NCI-H2107 treated with DMSO at 0.1 percent for 48 hours (cell line): ENCODE data around the gene SLC7A5.
"Not testable (repeated sequence)": the region's sequence is repeated elsewhere in the genome, so short reads cannot be mapped to it uniquely, and the experiment has no call there.

ENCODE experiments used
- DNase-seq: peaks from one replicate; lab custom pipeline; 2025; ENCODE audit not compliant: unreplicated experiment; lab: John Stamatoyannopoulos, UW

The SLC7A5 gene

DNA sequence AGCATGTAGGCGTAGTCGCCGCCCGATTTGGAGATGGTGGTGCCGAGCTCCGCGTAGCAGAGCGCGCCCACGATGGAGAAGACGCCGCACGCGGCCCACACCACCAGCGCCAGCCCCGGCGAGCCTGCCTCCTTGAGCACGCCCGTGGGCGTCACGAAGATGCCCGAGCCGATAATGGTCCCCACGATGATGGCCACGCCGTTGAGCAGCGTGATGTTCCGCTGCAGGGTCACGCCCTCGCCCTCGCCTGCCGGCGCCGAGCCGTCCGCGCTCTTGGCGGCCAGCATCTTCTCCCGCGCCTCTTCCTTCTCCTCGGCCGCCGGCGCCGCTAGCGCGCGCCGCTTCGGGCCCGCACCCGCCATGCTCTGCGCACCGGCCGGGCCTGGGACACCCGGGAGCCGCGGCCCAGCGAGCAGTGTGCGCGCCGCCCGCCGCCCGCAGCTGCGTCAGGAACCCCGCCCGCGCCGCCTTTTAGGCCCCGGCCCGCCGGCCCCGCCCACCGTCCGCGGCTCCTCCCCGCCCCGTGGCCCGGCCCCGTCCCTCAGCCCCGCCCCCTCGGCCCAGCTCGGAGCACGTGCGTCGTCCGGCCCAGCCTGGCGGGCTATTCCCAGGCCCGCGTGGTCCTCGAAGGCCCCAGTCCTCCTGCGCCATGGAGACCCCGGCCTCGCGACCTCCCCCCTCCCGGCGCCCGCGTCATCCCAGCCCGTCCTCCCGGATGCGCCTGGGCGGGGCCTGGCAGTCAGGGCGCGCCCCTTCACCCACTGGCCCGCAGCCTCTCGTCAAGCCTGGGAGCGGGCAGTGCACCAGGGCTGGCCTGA, at the start of gene SLC7A5:
Gene SLC7A5 (minus strand): TSS at position 447 of the 818 bp plus-strand sequence. CDS start 85 bp downstream, at position 362.
- not testable (repeated sequence) for DNase-seq

DNA sequence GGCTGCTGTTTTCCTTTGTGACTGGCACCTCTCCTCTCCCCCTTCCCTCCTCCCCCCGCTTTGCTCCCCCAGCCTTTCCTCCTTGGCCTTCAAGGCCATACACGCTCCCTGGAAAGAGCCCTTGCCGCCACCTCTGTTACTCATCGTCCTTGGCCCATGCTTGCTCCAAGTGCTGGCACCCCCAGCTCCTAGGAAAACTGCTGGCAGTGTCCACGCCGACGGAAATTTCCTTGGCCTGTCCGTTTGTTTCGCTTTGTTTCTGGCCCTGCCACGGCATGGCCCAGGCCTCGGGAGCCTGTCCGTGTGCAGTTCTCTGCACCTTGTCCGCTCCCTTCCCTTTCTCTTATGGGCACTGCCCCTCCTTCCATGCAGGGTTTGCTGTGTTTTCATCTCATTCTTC, 49.0 kb upstream of the SLC7A5 start:
- no peak for DNase-seq

DNA sequence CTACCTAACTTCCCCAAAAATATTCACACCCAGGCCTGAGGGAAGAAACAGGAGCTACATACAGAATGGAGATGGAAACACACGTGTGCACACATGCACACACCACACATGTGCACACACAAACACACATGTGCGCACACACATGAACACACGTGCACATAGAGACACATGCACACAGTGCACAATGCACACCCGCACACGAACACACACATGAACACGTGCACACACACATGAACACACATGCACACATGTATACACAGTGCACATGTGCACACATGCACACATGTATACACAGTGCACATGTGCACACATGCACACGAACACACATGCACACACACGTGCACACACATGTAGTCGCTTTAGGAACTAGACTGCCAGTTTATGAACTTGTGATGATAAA, 48.2 kb upstream of the SLC7A5 start:
- DNase-seq, result no peak

DNA sequence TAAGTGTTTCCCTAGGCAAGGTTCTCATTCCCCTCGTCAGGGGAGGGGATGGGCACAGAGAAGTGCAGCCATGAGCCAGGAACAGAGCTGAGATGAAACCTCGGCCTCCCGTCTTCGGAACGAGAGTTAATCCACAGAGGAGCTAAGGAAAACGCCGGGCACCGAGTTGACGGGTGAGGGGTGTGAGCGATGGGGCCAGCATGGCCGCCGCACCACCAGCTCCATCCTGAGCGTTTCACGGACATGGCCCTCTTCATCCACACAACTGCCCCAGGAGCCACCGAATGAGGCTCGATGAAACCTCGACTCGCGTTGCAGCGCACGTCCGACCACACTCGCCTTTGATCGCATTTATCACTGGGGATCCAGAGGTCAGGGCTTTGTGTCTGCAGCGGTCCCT, 45.5 kb upstream of the SLC7A5 start:
- DNase-seq, result no peak

DNA sequence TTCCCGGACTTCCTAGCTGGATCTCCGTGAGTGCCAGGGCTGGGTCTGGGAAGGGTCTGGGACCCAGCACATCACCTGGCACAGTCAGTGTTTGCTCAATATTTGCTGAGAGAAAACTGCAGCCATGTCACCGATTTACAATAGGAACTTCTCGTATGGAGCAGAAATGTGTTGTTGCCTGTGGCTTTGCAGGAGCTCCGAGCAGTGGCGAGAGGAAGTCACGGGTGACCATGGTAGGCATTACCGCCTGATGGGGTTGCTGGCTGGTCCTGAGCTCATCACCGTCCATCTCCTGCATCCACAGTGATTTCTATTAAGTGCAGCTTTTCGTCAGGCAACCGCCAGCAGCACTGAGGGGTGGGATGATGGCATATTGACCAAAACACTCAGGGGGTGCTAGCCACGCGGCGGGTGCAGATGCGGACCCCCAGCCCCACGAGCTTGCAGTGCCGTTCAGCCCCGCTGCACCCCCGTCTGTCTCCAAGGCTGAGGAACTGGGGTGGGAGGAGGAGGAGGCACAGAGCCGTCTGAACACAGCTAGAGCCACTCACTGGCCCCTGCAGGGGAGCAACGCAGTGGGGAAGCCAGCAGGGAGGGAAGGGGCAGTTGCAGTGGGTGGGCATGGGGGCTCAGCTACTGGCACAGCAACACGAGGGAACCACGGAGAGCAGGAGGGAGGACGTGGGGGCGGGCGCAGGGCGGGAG, 44.9 kb upstream of the SLC7A5 start:
- not testable (repeated sequence) for DNase-seq

DNA sequence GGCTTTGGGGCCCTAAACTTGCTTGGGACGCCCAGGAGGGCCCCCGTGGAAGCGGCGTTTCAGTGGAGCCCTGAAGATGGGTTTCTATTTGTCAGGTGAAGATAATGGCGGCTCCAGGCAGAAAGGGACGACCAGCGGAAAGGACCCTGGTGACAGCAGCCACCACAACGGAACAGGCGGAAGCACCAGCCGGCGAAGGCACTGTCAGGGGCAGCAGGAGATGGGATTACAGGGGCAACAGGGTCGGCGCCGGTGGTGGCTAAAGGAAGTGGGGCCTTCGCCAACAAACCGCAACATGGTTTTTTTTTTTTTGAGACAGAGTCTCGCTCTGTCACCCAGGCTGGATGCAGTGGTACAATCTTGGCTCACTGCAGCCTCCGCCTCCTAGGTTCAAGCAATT, 43.4 kb upstream of the SLC7A5 start:
- not testable (repeated sequence) for DNase-seq

DNA sequence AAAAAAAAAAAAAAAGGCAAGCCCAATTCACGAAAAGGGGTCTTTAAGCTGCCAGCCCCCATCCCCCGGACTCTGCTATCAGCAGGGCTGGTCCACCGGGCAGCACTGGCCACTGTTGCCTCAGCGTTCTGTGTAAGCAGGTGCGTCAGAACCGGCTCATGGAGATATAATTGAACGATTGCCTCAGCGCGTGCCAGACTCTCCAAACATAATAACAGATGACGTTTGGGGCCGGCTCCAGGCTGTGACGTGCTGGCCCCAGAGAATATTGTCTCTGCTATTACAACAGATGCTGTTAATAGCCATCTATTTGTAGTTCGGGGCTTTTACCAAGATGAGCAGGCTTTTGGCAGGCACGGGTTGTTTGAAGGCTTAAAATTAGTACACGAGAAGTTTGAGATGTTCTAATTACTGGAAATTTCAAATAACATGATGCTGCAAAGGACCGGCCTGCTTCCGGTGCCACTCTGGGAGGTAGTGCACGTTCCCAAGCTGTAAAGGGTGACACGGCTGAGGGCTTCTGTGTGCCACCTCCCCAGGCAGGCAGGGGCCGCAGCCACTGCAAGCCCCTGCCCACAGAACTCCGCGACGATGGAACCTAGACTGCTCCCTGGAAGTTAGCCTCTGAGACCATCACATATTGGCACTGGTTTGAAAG, 41.9 kb upstream of the SLC7A5 start:
- peak; percentile 68 for DNase-seq

DNA sequence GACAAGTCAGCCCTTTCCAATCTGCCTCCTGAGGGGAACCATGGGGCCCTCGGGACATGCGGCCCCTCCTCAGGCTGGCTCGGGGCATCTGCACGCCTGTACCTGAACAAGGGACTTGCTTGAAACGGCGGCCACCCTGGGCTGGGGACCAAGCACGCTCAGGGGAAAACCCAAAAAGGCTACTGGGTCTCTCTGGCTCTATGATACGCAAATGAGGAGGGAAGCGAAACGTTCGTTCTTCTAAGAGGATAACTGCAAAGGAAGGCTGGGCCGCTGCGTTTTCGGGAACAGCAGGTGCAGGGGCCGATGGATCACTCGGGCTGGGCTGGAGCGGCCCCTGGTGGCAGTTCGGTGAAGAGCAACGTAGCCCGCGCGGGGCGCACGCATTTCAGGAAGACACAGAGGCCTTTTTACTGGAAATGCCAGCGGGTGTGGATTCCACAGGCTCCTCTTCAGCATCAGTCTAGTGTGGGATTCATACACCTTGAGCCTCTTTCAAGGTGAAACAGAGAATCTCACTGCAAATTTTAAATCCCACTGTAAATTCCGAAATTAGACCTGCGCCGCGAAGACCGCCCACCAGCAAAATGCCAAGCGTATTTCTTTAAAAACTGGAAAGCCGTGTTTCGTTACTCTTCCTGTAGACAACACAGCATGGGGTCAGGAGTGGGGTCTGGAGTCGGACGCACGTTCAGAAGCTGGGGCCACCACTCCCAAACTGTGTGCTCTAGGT, 40.1 kb upstream of the SLC7A5 start:
- DNase-seq, result peak; percentile 52

DNA sequence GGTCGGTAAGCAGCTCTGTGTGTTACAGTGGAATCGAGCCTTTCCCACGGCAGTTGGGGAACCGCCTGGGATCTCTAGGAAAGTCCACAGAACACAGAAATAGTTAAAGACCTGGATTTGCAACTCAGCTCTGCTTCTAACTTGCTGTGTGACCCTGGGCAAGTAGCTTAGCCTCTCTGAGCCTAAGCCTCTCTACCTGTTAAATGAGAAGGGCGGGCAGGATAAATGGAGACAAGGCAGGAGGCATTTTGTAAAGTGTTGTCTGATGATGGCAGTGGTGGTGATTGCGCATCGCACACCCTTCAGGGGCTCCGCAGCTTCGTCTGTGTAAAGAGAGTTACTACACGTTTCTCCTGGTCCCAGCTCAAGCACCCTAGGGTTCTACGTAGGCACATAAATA, 38.8 kb upstream of the SLC7A5 start:
- not testable (repeated sequence) for DNase-seq

DNA sequence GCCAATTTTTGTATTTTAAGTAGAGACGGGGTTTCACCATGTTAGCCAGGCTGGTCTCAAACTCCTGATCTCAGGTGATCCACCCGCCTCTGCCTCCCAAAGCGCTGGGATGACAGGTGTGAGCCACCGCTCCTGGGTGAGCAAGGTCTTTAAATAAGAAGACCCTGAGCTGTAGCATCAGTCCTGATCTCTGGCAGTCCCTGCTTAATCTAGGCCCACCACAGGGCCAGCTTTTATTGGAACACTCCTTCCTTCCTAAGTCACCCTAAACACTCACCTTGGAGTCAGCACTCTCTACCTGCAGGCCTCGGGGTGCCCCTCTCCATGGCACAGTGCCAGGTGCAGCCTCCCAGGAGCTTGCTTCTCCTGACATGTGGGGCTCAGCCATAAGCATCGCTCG, 36.2 kb upstream of the SLC7A5 start:
- DNase-seq, result not testable (repeated sequence)

DNA sequence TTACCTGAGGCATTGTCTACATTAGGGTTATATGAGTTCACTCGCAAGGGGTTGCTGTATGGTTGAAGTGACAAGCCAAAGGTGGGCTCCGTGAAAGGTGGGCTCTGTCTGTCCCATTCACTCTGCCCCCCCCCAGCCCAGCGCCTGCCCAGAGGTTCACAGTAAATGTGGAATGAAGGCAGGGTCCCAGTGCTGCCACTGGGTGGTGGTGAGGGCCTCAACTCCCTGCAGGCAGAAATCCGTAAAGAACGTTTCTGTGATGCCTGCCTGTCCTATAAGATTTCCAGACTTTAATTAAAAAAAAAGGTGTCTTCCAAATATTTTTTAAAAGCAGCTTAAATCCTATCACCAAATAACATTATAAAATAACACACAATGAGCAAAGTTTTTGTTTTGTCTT, 35.7 kb upstream of the SLC7A5 start:
- DNase-seq, result not testable (repeated sequence)

DNA sequence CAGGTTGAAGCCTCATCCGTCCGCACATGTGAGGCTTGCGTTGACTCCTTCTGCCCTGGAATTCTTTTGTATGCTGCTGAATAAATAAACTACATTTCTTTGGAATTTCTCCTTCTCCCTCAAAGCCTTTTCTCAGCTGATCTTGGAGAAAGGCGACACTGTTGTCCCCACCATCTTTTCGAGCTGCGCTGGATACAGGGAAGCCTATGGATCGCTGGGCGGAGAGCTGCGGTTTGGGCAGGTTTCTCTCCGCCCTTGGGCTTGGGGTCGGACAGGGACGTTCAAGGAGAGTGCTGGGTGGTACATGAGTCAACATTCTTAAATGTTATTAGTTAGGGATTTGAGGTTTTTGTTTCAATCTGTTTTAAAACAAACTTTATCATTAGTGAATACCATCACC, 31.2 kb upstream of the SLC7A5 start:
- not testable (repeated sequence) for DNase-seq

DNA sequence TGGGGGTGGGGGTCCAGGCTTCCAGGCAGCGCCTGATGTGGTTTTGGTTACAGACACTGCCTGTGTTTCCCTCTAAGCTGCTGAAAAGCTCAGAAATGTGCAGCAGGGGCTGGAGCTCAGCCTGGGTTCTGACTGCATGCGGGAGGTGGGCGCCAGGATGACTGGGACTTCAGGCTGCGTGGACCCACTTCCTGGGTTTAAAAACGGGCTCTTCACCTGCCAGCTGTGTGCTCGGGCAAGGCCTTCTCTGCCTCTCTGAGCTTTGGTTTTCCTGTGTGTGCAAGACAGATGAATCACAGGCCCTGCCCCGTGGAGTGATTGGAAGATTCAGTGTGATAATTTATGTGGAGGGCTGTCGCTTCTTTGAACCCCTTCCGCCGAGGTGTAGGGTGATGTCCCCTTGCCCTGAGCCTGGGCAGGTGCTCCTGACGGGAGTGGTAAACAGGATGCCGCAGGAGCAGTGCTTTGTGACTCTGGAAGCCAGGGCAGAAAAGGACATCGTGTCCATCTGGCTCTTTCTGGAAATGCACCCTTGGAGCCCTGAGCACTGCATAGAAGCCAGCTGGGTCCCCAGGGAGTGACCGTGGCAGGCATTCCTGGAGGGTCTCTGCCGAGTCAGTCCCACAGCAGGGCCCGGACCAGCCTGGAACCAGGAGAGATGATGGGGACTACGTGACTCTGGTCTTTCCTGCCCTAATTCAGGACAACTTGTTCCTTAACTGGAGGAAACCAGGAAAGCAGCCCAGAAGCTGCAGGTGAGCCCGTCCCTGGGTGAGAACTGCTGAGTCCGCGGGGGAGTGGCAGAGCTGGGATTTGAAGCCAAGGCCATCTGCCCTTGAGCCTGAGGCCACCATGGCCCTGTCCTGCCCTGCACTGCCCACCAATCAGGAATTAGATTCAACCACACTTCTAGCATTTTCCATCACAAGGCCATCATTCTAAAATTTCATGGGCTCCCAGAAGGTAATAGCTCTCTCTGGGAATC, 28.5 kb upstream of the SLC7A5 start:
- DNase-seq, result no peak

DNA sequence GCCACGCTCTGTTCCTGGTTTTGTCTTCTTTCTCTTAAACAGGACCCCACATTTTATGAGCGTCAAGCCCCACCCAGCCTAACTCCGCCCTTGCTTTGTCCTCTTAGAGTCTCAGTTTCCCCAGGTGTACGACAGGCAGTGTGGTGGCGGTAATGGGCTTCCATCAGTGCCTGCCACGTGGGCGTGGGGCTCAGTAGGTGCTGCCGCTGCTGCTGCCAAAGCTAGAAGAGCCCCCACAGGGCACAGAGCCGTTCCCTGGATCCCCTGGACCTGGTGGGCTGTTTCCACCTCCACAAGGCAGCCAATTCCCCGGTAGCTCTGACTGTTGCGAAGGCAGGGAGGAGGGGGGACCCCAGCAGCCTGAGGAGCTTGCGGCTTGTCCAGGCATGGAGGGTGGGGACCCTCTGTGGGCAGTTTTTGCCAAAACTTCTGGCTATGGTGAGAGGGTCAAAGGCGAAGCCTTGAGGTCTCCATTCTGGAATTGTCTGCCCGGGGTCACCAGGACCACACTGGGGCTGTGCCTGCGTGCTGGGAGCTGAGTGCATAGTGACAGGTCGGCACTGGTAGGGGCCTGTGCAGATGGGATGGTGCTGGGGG, 27.7 kb upstream of the SLC7A5 start:
- not testable (repeated sequence) for DNase-seq

DNA sequence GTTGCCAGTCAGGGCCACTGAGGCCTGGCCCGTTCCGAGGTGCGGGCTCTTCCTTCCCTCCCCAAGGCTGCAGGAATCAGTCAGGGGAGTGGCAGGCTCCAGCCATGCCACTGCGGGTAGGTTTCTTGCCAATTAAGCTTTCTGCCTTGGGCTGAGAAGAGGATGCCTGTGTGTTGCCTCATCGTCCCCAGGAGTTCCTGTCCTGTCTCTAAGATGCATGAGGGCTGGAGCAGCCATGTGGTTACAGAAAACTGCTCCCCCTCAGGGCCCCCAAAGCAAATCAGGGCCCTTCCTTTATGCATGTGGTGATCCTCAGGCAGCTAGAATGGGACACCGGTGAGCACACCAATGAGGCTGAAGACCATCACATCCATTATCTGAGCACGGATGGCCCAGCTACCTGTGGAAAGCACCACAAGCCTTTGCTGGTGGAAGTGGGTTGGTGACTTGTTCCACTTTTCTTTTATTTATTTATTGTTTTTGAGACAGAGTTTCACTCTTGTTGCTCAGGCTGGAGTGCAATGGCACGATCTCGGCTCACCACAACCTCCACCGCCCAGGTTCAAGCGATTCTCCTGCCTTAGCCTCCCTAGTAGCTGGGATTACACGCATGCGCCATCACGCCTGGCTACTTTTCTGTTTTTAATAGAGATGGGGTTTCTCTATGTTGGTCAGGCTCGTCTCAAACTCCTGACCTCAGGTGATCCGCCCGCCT, 27.0 kb upstream of the SLC7A5 start:
- not testable (repeated sequence) for DNase-seq

DNA sequence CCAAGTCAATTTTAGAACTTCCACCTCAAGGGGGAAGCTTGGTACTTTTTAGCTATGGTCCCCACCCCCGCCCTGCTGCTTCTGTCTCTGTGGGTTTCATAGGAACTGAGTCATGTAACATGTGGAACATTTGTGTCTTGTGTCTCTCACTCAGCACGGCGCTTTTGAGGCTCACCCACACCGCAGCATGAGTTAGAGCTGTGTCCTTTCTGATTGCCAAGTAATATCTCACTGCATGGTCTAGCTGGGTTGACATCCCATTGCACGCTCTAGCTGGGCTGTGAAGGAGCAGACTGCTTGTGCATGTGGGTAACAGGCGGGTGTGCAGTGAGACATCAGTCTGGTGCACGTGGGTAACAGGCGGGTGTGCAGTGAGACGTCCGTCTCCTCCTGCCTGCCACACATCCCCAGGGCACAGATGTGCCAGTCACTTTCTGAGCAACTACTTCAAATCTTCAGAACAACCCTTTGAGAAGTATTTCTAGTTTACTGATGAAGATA, 26.4 kb upstream of the SLC7A5 start:
- DNase-seq, result no peak

DNA sequence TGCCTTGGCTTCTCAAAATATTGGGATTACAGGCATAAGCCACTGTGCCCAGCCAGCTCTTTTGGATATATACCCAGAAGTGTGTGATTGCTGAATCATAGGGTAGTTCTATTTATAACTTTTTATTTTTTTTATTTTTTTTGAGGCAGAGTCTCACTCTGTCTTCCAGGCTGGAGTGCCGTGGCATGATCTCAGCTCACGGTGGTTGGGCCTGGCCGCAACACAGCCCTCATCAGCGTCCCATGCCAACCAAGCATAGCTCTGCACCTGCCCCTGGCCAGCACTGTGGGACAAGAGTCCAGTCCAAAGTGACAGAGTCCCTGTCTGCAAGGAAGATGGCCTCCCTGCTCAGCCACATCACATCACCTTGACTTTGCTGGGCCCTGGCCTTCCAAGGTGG, 24.7 kb upstream of the SLC7A5 start:
- DNase-seq, result not testable (repeated sequence)

DNA sequence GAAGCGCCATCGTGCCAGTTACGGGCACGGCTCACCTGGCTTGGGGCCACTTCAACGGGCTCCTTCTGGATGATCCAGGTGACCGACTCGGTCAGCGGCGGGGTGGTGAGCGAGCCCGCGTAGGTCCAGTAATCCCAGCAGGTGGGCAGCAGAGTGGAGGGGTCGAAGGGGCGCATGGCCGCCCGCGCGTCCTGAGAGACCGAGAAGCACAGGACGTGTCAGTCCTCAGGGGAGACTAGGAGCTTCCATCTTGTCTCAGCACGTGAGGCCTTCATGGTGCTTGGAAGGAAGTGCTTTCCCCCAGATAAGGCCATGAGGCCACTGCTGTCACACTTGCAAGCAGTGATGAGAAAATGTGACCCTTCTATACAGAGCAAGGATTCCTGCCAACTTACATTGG, 22.5 kb upstream of the SLC7A5 start:
- no peak for DNase-seq

DNA sequence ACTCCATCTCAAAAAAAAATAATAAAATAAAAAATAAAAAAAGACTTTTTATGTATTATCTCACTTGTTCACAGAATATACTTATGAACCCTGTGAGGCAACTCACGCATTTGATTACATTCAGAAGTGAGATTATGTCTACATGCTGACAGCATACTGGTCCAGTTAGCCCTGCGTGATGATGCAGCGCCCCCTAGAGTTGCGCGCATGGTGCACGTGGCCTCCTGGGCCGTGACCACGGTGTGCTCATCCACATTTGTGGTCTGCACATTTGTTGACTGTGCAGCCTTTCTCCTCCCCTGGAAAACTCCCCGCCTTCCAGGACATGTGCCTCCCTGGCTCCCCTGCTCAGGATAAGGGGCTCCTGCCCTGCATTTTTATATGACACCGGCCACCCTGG, 20.5 kb upstream of the SLC7A5 start:
- not testable (repeated sequence) for DNase-seq
